AG09309 (cell line): ENCODE results near the gene ITIH3.

Source experiments
- DNase-seq: peaks from one replicate; pipeline ENCODE4 v3.0.0-alpha.2; 2010; ENCODE audit warnings: low read depth
- H3K4me3 ChIP-seq: 2 replicates; pipeline ENCODE4 v1.5.1; 2011; ENCODE audit warnings: mild to moderate bottlenecking, low read depth, low read length, moderate library complexity; ENCODE audit not compliant: control insufficient read depth
- CTCF ChIP-seq: IDR thresholded peaks from 2 replicates; pipeline ENCODE4 v1.5.1; 2011; ENCODE audit warnings: mild to moderate bottlenecking, low read depth, low read length, inconsistent platforms; ENCODE audit not compliant: insufficient read depth, control insufficient read depth; ENCODE audit errors: missing control alignments

ITIH3 gene

GRCh38 chr3:52816199-52816598 lies 21.6 kb downstream of the ITIH3 start:
- DNase-seq = no peak
- no peak for TF ChIP-seq CTCF
- no peak overlapping the region for H3K4me3 ChIP-seq

GRCh38 chr3:52816654-52817053 lies 22.1 kb downstream of the ITIH3 start:
- no peak for TF ChIP-seq CTCF
- no peak overlapping the region for H3K4me3 ChIP-seq
- DNase-seq = no peak

DNA sequence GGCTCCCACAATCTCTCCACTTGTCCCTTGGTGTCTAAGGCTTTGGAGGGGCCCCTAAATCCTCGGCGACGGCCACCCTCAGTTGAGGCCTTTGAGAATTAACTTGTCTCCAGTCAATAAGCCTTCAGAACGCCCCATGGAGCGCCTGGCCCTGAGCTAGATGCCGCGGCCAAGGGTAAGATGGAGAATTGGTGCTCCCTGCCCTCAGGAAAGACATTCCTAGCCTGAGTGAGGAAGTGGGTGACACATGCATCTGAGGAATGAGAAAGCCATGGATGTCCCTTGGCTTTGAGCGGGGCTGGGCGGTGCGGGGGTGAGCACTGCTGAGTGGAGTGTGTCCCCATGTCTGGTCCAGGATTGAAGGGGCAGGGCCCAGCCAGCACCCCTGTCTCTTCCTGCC lies 22.6 kb downstream of the ITIH3 start:
- no peak for DNase-seq
- no peak overlapping the region for H3K4me3 ChIP-seq
- TF ChIP-seq CTCF = no peak

GRCh38 chr3:52817860-52818259 lies 23.3 kb downstream of the ITIH3 start:
- no peak for DNase-seq
- TF ChIP-seq CTCF = no peak
- no peak overlapping the region for H3K4me3 ChIP-seq

DNA sequence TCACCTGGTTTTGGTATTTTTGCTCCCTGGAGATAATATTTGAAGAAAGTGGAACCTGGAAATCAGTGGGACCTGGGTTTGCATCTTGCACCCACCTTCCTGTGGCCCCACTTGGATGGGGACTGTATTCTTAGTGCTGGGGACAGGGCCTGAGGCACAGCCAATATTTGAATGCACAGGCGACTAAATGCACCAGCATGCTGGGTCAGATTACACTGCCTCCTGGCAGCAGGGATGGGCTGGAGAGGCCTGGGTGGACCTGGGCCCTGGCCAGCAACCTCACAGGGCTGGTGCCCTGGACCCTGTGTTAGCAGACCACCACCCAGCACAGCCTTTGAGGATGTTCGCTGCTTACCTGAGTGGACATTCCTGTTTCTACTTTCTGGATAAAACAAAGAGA lies 25.3 kb downstream of the ITIH3 start:
- no peak for DNase-seq
- H3K4me3 ChIP-seq = no peak overlapping the region
- no peak for TF ChIP-seq CTCF

DNA sequence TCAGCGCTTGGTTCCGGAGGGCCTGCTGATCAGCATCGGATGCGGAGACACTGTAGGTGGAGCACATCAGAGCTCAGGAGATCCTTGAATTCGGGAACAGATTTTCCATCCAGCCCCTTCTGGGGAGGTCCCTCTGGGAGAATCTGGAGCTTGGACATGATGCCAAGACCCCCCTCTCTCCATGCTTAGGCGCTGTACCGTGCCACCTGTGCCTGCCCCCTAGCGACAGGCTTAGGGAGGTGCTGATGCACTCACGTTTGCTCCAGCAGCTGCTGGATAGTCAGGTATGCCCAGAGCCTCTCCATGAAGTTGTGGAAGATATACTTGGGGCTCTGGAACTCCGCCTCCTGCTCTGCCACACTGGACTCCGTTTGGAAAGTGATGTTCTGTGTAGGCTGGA lies 26.1 kb downstream of the ITIH3 start:
- H3K4me3 ChIP-seq = no peak overlapping the region
- TF ChIP-seq CTCF = peak; percentile 64
- no peak for DNase-seq

- no peak for TF ChIP-seq CTCF
- no peak for DNase-seq
- H3K4me3 ChIP-seq = no peak overlapping the region
Observed at GRCh38 chr3:52822363-52822762, 27.8 kb downstream of the ITIH3 start.
